AG10803 (cell line): ENCODE data around the gene ZNF814.
"Not testable (repeated sequence)": the region's sequence is repeated elsewhere in the genome, so short reads cannot be mapped to it uniquely, and the experiment has no call there.

Source experiments
- DNase-seq: peaks from one replicate; pipeline ENCODE4 v3.0.0; 2010; ENCODE audit warnings: low read depth
- H3K4me3 ChIP-seq: 2 replicates; pipeline ENCODE4 v1.5.1; 2011; ENCODE audit warnings: mild to moderate bottlenecking, low read length, control low read depth
- TF ChIP-seq, protein P1 (sequence below): conservative IDR thresholded peaks from 2 replicates; pipeline ENCODE4 v1.5.1; 2011; ENCODE audit warnings: mild to moderate bottlenecking, low read length, control low read depth, inconsistent platforms

The ZNF814 gene

DNA sequence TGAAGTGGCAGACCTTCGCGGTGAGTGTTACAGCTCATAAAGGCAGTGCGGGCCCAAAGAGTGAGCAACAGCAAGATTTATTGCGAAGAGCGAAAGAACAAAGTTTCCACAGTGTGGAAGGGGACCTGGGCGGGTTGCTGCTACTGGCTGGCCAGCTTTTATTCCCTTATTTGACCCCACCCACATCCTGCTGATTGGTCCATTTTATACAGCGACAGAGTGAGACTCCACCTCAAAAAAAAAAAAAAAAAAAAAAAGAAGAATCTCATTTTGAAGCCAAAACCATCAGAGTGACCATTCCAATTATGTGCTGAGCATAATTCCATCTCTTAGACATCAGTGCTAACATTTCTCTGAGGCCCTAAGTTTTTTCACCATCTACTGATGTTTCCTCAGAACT is 72.2 kb downstream of the ZNF814 start:
- H3K4me3 ChIP-seq = no peak overlapping the region
- TF ChIP-seq, protein P1, sequence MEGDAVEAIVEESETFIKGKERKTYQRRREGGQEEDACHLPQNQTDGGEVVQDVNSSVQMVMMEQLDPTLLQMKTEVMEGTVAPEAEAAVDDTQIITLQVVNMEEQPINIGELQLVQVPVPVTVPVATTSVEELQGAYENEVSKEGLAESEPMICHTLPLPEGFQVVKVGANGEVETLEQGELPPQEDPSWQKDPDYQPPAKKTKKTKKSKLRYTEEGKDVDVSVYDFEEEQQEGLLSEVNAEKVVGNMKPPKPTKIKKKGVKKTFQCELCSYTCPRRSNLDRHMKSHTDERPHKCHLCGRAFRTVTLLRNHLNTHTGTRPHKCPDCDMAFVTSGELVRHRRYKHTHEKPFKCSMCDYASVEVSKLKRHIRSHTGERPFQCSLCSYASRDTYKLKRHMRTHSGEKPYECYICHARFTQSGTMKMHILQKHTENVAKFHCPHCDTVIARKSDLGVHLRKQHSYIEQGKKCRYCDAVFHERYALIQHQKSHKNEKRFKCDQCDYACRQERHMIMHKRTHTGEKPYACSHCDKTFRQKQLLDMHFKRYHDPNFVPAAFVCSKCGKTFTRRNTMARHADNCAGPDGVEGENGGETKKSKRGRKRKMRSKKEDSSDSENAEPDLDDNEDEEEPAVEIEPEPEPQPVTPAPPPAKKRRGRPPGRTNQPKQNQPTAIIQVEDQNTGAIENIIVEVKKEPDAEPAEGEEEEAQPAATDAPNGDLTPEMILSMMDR = no peak
- no peak for DNase-seq

DNA sequence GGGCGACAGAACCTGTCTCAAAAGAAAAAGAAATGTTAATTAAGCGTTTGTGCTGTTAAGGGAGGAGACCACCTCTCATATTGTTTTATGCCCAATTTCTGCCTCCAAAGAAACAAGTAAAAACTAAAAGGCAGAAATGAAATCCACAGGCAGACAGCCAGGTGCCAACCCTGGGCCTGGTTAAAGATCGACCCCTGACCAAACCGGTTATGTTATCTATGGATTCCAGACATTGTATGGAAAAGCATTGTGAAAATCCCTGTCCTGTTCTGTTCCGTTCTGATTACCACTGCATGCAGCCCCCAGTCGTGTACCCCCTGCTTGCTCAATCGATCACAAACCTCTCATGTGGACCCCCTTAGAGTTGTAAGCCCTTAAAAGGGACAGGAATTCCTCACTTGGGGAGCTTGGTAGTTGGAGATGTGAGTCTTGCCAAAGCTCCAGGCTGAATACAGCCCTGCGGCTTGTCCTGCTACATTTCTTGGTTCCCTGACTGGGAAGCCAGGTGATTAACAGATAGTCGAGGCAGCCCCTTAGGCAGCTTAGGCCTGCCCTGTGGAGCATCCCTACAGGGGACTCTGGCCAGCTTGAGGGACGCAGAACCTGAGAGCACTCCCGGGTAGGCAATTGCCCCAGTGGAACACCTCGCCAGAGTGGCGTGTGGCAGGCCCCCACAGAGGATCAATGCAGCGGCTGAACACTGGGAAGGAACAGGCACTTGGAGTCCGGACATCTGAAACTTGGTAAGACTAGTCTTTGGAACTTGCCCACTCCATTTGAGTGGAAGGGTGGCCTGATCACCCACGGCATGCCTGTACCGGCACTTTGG is 73.4 kb downstream of the ZNF814 start:
- TF ChIP-seq, protein P1 = no peak
- peak overlapping the region; percentile 93 for H3K4me3 ChIP-seq
- DNase-seq = no peak

DNA sequence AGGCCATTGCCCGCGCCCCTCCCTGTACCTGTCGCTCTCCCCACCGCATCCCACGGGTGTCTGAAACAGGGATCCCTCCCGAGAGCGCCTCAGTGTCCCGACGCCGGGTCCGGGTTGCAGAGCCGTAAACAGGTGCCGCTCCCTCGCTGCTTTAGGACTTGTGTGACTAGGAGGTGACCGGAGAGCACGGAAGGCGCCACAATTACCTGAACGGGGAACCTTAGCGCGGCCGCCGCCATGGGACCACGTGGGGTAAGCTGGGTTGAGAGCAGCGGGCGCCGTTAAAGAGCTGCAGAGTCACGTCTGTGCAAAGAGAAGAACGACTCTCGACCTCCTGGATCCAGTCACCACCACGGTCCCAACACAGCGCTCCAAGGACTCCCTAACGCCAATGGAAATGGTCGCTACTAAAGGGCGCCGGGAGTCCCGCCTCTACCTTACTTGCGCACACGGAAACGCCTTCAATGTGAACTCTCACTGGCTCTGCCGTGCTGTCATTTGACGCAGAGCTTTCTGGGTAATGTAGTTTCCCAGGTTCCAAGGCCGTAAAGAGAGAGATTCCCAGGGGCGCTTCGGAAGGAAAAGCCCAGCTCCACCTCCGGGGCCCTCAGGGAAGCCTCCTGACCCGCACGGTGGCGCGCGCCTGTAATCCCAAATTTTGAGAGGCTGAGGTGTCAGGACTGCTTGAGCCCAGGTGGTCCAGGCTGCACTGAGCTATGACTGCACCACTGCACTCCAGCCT is 74.2 kb downstream of the ZNF814 start, which contains the start of gene ZNF552:
ZNF552 (minus strand) TSS at position 409 of the 742 bp plus-strand sequence; CDS start at position 239, 170 bp downstream.
- DNase-seq = peak; percentile 89
- TF ChIP-seq, protein P1 = no peak
- H3K4me3 ChIP-seq = peak within 1 kb of the TSS; percentile 93

DNA sequence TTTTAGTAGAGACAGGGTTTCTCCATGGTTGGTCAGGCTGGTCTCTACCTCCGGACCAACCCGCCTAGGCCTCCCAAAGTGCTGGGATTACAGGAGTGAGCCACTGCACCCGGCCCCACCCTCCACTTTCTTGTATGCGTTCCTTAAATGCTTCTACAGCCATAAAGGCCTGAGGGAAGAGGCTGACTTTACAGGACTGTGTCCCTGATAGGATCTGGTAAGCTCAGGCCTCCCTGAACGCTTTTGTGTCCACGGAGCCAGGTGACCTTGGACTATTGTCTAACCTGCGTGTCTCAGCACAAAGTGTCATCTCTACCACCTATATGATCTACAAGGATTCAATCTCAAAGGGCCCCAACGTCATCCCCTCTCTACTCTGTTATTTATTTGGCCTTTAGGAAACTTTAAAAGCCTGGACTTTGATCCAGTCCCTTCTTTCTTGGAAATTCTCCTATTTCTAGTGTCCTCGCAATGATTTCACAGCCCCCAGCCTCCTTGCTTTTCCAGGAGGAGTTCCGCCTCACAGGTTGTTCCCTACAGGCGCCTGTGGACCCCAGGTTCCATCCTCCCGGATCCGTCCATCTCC is 74.8 kb downstream of the ZNF814 start:
- H3K4me3 ChIP-seq = peak overlapping the region; percentile 93
- TF ChIP-seq, protein P1 = no peak
- DNase-seq = peak; percentile 29

DNA sequence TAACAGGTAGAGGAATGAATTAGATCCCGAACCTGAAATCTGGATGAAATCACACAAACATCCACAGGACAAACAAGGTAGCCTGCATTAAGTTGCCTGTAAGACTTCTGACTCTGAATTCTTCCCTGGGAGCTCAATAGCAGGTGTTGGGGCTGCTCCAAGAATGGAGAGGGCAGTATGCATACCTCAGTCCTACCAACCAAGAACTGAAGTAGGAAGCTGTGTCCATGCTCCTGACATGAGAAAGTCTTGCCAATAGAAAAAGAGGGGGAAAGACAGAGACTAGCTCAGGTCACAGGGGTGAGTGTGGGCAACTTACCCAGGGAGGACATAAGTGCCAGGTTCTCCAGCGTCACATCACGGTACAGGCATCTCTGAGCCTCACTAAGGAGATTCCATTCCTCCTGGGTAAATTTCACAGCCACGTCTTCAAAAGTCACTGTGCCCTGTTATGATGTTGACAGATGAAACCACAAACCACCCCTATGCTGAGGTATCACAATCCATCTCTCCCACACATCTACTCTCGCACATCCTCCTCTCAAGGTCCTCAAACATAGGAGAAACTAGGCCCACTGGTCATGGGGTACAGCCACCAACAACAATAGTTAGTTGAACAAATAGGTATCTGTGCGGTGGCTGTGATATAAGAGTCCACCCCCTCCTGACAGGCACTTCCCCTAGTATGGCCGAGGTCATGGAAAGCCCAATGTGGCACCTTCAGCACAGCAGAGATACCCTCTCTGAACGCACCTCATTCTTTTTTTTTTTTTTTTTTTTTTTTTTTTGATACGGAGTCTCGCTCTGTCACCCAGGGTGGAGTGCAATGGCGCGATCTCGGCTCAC is 75.6 kb downstream of the ZNF814 start:
- peak overlapping the region; percentile 93; the same call in 1 of the 2 replicates for H3K4me3 ChIP-seq
- not testable (repeated sequence) for DNase-seq

DNA sequence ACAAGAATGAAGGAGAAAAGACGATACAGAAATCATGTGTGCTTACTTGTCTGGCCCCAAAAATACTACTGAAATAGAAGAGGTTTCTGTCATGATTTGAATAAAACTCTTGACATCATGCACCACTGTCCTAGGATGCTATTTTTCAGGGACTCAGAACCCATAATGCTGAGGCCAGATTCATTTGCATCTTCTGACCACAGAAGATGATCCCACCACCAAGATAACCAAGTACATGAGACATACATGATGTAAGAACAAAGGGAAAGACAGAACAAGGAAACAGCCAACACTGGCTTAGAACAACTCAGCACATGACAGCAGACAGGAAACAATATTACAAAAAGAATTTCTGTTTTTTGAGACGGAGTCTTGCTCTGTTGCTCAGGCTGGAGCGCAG is 76.6 kb downstream of the ZNF814 start:
- TF ChIP-seq, protein P1 = no peak
- DNase-seq = no peak
- H3K4me3 ChIP-seq = no peak overlapping the region

DNA sequence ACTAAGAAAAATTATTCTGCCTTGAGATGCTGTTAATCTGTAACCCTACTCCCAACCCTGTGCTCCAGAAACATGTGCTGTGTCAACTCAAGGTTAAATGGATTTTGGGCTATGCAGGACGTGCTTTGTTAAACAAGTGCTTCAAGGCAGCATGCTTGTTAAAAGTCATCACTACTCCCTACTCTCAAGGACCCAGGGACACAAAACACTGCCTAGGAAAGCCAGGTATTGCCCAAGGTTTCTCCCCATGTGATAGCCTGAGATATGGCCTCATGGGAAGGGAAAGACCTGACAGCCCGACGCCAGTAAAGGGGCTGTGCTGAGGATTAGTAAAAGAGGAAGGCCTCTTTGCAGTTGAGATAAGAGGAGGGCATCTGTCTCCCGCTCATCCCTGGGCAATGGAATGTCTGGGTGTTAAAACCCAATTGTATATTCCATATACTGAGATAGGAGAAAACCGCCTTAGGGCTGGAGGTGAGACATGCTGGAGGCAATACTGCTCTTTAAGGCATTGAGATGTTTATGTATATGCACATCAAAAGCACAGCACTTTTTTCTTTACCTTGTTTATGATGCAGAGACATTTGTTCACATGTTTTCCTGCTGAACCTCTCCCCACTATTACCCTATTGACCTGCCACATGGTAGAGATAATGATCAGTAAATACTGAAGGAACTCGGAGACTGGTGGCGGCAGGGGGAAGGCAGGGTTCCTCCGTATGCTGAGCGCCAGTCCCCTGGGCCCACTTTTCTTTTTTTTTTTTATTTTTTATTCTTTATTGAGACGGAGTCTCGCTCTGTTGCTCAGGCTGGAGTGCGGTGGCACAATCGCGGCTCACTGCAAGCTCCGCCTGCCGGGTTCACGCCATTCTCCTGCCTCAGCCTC is 78.2 kb downstream of the ZNF814 start:
- DNase-seq = not testable (repeated sequence)

More for the DNA sequence above, 78.2 kb downstream of the ZNF814 start:
- H3K4me3 ChIP-seq = not testable (repeated sequence)
